HEK293 (cell line): Measurements from ENCODE around the gene LINGO1.

ENCODE experiments used
- CTCF ChIA-PET: fragments of 350-600 bp; formaldehyde crosslinking; extraction: SDS; loops from one replicate; lab custom pipeline; 2021; ENCODE audit warnings: antibody characterized with exemption; lab: Yijun Ruan, JAX
- POLR2A ChIA-PET: fragments of 300-600 bp; formaldehyde crosslinking; extraction: SDS; loops from one replicate; lab custom pipeline; 2020; ENCODE audit warnings: antibody characterized with exemption, inconsistent platforms; lab: Yijun Ruan, JAX
- H3K27ac ChIP-seq: fragments of 200-500 bp; sonication (Bioruptor generic); 2 replicates; pipeline ENCODE4 v1.5.1; 2014; ENCODE audit warnings: low read depth, low read length, control low read depth, inconsistent platforms; ENCODE audit errors: extremely low read depth
- H3K36me3 ChIP-seq, 2 experiments: fragments of 200-500 bp in 1 of 2; sonication (Bioruptor generic) in 1 of 2; 1 replicate in 1 of 2; 2 replicates in 1 of 2; pipeline ENCODE4 v1.5.1; 2014 to 2017; ENCODE audit warnings: inconsistent platforms in 2 of 2, low read length in 2 of 2; ENCODE audit not compliant: control insufficient read depth in 2 of 2, insufficient read depth in 1 of 2
- H3K4me1 ChIP-seq: fragments of 200-500 bp; sonication (Bioruptor generic); 2 replicates; pipeline ENCODE4 v1.5.1; 2014; ENCODE audit warnings: mild to moderate bottlenecking, low read length, inconsistent platforms; ENCODE audit not compliant: control insufficient read depth, insufficient read depth
- H3K4me3 ChIP-seq: 2 replicates; pipeline ENCODE4 v1.5.1; 2011; ENCODE audit warnings: low read depth, mild to moderate bottlenecking, control low read depth, low read length, moderate library complexity
- H3K9me3 ChIP-seq: fragments of 200-500 bp; sonication (Bioruptor generic); 2 replicates; pipeline ENCODE4 v1.5.1; 2014; ENCODE audit warnings: low read depth, low read length, inconsistent platforms; ENCODE audit not compliant: control insufficient read depth, insufficient read depth
- ELK4 ChIP-seq: IDR thresholded peaks from 2 replicates; pipeline ENCODE4 v1.6.1; 2011; ENCODE audit warnings: mild to moderate bottlenecking, low read depth, low read length, borderline replicate concordance
- GLIS2 ChIP-seq: fragments of 450-650 bp; formaldehyde crosslinking; IDR thresholded peaks from 2 replicates; pipeline ENCODE4 v1.5.1; 2016; ENCODE audit warnings: missing biosample characterization, missing genetic modification characterization
- HOXC10 ChIP-seq: sonication (generic); formaldehyde crosslinking; IDR thresholded peaks from 2 replicates; pipeline ENCODE4 v1.8.1; 2023; ENCODE audit warnings: mild to moderate bottlenecking, missing genetic modification reagents
- KLF1 ChIP-seq: fragments of 450-650 bp; formaldehyde crosslinking; IDR thresholded peaks from 2 replicates; pipeline ENCODE4 v1.5.1; 2016; ENCODE audit warnings: missing biosample characterization, missing genetic modification characterization
- KLF9 ChIP-seq: fragments of 450-650 bp; formaldehyde crosslinking; IDR thresholded peaks from 2 replicates; pipeline ENCODE4 v1.5.1; 2016; ENCODE audit warnings: missing biosample characterization, missing genetic modification characterization, low read depth
- SALL2 ChIP-seq: fragments of 450-650 bp; formaldehyde crosslinking; IDR thresholded peaks from 2 replicates; pipeline ENCODE4 v1.5.0; 2017; ENCODE audit warnings: missing biosample characterization, mild to moderate bottlenecking, missing genetic modification characterization, borderline replicate concordance
- TRIM28 ChIP-seq: IDR thresholded peaks from 2 replicates; pipeline ENCODE4 v1.6.1; 2011; ENCODE audit warnings: low read length, control low read depth, borderline replicate concordance
- WT1 ChIP-seq: fragments of 450-650 bp; formaldehyde crosslinking; IDR thresholded peaks from 2 replicates; pipeline ENCODE4 v1.5.1; 2016; ENCODE audit warnings: missing biosample characterization, missing genetic modification characterization
- ZNF133 ChIP-seq: fragments of 450-650 bp; formaldehyde crosslinking; IDR thresholded peaks from 2 replicates; pipeline ENCODE4 v1.5.1; 2016; ENCODE audit warnings: missing biosample characterization, missing genetic modification characterization
- ZNF214 ChIP-seq: fragments of 450-650 bp; formaldehyde crosslinking; IDR thresholded peaks from 2 replicates; pipeline ENCODE4 v1.5.1; 2017; ENCODE audit warnings: missing biosample characterization, mild to moderate bottlenecking, missing genetic modification characterization, borderline replicate concordance
- ZNF221 ChIP-seq: fragments of 450-650 bp; formaldehyde crosslinking; IDR thresholded peaks from 2 replicates; pipeline ENCODE4 v1.5.1; 2017; ENCODE audit warnings: missing biosample characterization, missing genetic modification characterization, borderline replicate concordance
- ZNF398 ChIP-seq: fragments of 450-650 bp; formaldehyde crosslinking; IDR thresholded peaks from 2 replicates; pipeline ENCODE4 v1.5.1; 2017; ENCODE audit warnings: missing biosample characterization, missing genetic modification characterization
- ZNF404 ChIP-seq: fragments of 450-650 bp; formaldehyde crosslinking; IDR thresholded peaks from 2 replicates; pipeline ENCODE4 v1.5.1; 2017; ENCODE audit warnings: missing biosample characterization, missing genetic modification characterization
- ZNF514 ChIP-seq: fragments of 450-650 bp; formaldehyde crosslinking; IDR thresholded peaks from 2 replicates; pipeline ENCODE4 v1.5.1; 2016; ENCODE audit warnings: missing biosample characterization, missing genetic modification characterization
- ZNF521 ChIP-seq: fragments of 450-650 bp; formaldehyde crosslinking; IDR thresholded peaks from 2 replicates; pipeline ENCODE4 v1.5.1; 2017; ENCODE audit warnings: missing biosample characterization, mild to moderate bottlenecking, missing genetic modification characterization
- ZNF629 ChIP-seq: fragments of 450-650 bp; formaldehyde crosslinking; IDR thresholded peaks from 2 replicates; pipeline ENCODE4 v1.5.1; 2017; ENCODE audit warnings: missing biosample characterization, missing genetic modification characterization
- ZNF701 ChIP-seq: fragments of 450-650 bp; formaldehyde crosslinking; IDR thresholded peaks from 2 replicates; pipeline ENCODE4 v1.5.1; 2016; ENCODE audit warnings: missing biosample characterization, missing genetic modification characterization
- TF ChIP-seq, protein P1 (sequence below): fragments of 450-650 bp; formaldehyde crosslinking; IDR thresholded peaks from 2 replicates; pipeline ENCODE4 v1.5.1; 2016; ENCODE audit warnings: missing biosample characterization, missing genetic modification characterization, borderline replicate concordance
- TF ChIP-seq, protein P2 (sequence below): fragments of 450-650 bp; formaldehyde crosslinking; IDR thresholded peaks from 2 replicates; pipeline ENCODE4 v1.5.1; 2017; ENCODE audit warnings: missing biosample characterization, missing genetic modification characterization
- TF ChIP-seq, protein P3 (sequence below): fragments of 450-650 bp; formaldehyde crosslinking; IDR thresholded peaks from 2 replicates; pipeline ENCODE4 v1.5.1; 2016; ENCODE audit warnings: missing biosample characterization, missing genetic modification characterization

Gene LINGO1

DNA sequence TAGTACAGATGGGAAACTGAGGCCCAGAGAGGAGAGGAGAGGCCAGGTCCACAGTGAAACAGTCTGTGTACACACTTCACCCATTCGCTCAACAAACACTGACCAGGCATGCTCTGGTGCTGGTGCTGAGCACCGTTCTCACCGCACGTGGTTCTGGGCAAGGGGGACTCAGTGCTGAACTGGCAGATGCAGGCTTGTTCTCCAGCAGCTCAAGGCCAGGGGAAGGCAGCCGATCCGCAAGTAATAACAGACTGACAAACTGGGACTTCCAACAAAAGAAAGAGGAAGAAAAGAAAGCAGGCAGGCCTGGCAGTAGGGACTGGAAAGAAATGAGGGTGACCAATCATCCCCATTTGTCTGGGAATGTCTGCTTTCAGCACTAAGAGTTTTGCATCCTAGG lies 25.6 kb upstream of the LINGO1 start:
- Histone ChIP-seq H3K27ac (no peak overlapping the region), H3K4me3 (no peak overlapping the region), H3K9me3 (no peaks in the 10 kb centered on the region), H3K4me1 (no peaks in the 10 kb centered on the region), H3K36me3 (no peaks in the 10 kb centered on the region)
- POLR2A ChIA-PET, result no interaction called here
- TF ChIP-seq, protein P1, sequence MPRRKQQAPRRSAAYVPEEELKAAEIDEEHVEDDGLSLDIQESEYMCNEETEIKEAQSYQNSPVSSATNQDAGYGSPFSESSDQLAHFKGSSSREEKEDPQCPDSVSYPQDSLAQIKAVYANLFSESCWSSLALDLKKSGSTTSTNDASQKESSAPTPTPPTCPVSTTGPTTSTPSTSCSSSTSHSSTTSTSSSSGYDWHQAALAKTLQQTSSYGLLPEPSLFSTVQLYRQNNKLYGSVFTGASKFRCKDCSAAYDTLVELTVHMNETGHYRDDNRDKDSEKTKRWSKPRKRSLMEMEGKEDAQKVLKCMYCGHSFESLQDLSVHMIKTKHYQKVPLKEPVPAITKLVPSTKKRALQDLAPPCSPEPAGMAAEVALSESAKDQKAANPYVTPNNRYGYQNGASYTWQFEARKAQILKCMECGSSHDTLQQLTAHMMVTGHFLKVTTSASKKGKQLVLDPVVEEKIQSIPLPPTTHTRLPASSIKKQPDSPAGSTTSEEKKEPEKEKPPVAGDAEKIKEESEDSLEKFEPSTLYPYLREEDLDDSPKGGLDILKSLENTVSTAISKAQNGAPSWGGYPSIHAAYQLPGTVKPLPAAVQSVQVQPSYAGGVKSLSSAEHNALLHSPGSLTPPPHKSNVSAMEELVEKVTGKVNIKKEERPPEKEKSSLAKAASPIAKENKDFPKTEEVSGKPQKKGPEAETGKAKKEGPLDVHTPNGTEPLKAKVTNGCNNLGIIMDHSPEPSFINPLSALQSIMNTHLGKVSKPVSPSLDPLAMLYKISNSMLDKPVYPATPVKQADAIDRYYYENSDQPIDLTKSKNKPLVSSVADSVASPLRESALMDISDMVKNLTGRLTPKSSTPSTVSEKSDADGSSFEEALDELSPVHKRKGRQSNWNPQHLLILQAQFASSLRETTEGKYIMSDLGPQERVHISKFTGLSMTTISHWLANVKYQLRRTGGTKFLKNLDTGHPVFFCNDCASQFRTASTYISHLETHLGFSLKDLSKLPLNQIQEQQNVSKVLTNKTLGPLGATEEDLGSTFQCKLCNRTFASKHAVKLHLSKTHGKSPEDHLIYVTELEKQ, result no peak
- TF ChIP-seq, protein P2, sequence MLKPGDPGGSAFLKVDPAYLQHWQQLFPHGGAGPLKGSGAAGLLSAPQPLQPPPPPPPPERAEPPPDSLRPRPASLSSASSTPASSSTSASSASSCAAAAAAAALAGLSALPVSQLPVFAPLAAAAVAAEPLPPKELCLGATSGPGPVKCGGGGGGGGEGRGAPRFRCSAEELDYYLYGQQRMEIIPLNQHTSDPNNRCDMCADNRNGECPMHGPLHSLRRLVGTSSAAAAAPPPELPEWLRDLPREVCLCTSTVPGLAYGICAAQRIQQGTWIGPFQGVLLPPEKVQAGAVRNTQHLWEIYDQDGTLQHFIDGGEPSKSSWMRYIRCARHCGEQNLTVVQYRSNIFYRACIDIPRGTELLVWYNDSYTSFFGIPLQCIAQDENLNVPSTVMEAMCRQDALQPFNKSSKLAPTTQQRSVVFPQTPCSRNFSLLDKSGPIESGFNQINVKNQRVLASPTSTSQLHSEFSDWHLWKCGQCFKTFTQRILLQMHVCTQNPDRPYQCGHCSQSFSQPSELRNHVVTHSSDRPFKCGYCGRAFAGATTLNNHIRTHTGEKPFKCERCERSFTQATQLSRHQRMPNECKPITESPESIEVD (tag by site-specific recombination), result no peak
- no peak for TF ChIP-seq ZNF521
- no peak for TF ChIP-seq ZNF629 (tag by site-specific recombination)
- no peak for TF ChIP-seq KLF1 (tag by site-specific recombination)
- no peak for TF ChIP-seq ZNF221 (tag by site-specific recombination)
- TF ChIP-seq SALL2 (tag by site-specific recombination), result no peak
- no peak for TF ChIP-seq ZNF398 (tag by site-specific recombination)
- TF ChIP-seq TRIM28, result no peak
- no peak for TF ChIP-seq ZNF133
- TF ChIP-seq GLIS2 (tag by site-specific recombination), result no peak
- no peak for TF ChIP-seq ZNF214 (tag by site-specific recombination)
- TF ChIP-seq HOXC10, result no peak
- TF ChIP-seq WT1 (tag by site-specific recombination), result no peak
- no peak for TF ChIP-seq ELK4
- TF ChIP-seq KLF9 (tag by site-specific recombination), result no peak
- TF ChIP-seq ZNF404, result no peak
- no peak for TF ChIP-seq ZNF701 (tag by site-specific recombination)
- TF ChIP-seq, protein P3, sequence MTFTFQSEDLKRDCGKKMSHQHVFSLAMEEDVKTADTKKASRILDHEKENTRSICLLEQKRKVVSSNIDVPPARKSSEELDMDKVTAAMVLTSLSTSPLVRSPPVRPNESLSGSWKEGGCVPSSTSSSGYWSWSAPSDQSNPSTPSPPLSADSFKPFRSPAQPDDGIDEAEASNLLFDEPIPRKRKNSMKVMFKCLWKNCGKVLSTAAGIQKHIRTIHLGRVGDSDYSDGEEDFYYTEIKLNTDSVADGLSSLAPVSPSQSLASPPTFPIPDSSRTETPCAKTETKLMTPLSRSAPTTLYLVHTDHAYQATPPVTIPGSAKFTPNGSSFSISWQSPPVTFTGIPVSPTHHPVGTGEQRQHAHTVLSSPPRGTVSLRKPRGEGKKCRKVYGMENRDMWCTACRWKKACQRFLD (tag by site-specific recombination), result no peak
- no peak for TF ChIP-seq ZNF514
- CTCF ChIA-PET, result interaction anchor here (0.7 to 6.0 kb wide), 6 partner anchors 9 to 163 kb away, joined by 3 to 52 read pairs (median 6); partner anchors contain the start of gene LINGO1
